ENCODE results near the gene CLHC1. TPM values are rescaled to one million over a fixed set of nuclear protein-coding genes. Genes with fewer than 3 reads are reported as not detected.

The CLHC1 gene
- total and polyA plus RNA-seq, 4 donors, result 0.45 to 4.9 (median 2.6) TPM

- WGBS, result 82% methylated on average over 5 of the region's 5 CpGs
- H3K27me3 ChIP-seq (ENCODE audit: control insufficient read depth in 4 of 4, insufficient read depth in 4 of 4, low read length in 3 of 4), result no peaks in the 10 kb centered on the region
- no peaks in the 10 kb centered on the region for H3K9me3 ChIP-seq (ENCODE audit: control insufficient read depth in 4 of 4, low read length in 3 of 4)
- H3K36me3 ChIP-seq (ENCODE audit: control insufficient read depth in 4 of 4, insufficient read depth in 3 of 4, low read depth in 1 of 4, low read length in 3 of 4), result peaks cover 5 to 56% (median 33%) of the 10 kb centered on the region in 4 donors
- no peak for TF ChIP-seq HNF4G (IDR thresholded peaks at IDR 0.05)
- TF ChIP-seq GABPA (IDR thresholded peaks at IDR 0.05 in 1 of 2, conservative IDR thresholded peaks at IDR 0.05 in 1 of 2), result no peak
- TF ChIP-seq HNF4A (conservative IDR thresholded peaks at IDR 0.05), result no peak
- TF ChIP-seq, protein P1, sequence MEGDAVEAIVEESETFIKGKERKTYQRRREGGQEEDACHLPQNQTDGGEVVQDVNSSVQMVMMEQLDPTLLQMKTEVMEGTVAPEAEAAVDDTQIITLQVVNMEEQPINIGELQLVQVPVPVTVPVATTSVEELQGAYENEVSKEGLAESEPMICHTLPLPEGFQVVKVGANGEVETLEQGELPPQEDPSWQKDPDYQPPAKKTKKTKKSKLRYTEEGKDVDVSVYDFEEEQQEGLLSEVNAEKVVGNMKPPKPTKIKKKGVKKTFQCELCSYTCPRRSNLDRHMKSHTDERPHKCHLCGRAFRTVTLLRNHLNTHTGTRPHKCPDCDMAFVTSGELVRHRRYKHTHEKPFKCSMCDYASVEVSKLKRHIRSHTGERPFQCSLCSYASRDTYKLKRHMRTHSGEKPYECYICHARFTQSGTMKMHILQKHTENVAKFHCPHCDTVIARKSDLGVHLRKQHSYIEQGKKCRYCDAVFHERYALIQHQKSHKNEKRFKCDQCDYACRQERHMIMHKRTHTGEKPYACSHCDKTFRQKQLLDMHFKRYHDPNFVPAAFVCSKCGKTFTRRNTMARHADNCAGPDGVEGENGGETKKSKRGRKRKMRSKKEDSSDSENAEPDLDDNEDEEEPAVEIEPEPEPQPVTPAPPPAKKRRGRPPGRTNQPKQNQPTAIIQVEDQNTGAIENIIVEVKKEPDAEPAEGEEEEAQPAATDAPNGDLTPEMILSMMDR (IDR thresholded peaks at IDR 0.05; ENCODE audit: low read depth, low read length, missing input control), result no peak
- TF ChIP-seq FOXA2 (IDR thresholded peaks at IDR 0.05), result no peak
- TF ChIP-seq, protein P2, sequence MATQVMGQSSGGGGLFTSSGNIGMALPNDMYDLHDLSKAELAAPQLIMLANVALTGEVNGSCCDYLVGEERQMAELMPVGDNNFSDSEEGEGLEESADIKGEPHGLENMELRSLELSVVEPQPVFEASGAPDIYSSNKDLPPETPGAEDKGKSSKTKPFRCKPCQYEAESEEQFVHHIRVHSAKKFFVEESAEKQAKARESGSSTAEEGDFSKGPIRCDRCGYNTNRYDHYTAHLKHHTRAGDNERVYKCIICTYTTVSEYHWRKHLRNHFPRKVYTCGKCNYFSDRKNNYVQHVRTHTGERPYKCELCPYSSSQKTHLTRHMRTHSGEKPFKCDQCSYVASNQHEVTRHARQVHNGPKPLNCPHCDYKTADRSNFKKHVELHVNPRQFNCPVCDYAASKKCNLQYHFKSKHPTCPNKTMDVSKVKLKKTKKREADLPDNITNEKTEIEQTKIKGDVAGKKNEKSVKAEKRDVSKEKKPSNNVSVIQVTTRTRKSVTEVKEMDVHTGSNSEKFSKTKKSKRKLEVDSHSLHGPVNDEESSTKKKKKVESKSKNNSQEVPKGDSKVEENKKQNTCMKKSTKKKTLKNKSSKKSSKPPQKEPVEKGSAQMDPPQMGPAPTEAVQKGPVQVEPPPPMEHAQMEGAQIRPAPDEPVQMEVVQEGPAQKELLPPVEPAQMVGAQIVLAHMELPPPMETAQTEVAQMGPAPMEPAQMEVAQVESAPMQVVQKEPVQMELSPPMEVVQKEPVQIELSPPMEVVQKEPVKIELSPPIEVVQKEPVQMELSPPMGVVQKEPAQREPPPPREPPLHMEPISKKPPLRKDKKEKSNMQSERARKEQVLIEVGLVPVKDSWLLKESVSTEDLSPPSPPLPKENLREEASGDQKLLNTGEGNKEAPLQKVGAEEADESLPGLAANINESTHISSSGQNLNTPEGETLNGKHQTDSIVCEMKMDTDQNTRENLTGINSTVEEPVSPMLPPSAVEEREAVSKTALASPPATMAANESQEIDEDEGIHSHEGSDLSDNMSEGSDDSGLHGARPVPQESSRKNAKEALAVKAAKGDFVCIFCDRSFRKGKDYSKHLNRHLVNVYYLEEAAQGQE (IDR thresholded peaks at IDR 0.05), result no peak
- no peak for DNase-seq (ENCODE audit: low spot score)
- H3K4me1 ChIP-seq (ENCODE audit: control insufficient read depth in 4 of 4, insufficient read depth in 4 of 4, low read length in 3 of 4), result no peaks in the 10 kb centered on the region
- no peak overlapping the region for H3K9ac ChIP-seq (ENCODE audit: low read depth in 1 of 2, low read length in 2 of 2)
- H3K4me3 ChIP-seq (ENCODE audit: low read depth in 1 of 3, low read length in 3 of 3), result no peak overlapping the region
- no peak overlapping the region for H3K27ac ChIP-seq (ENCODE audit: low read depth in 1 of 2, low read length in 2 of 2)
Measured at GRCh38 chr2:55245411-55245810, 13.3 kb upstream of the CLHC1 start.

DNA sequence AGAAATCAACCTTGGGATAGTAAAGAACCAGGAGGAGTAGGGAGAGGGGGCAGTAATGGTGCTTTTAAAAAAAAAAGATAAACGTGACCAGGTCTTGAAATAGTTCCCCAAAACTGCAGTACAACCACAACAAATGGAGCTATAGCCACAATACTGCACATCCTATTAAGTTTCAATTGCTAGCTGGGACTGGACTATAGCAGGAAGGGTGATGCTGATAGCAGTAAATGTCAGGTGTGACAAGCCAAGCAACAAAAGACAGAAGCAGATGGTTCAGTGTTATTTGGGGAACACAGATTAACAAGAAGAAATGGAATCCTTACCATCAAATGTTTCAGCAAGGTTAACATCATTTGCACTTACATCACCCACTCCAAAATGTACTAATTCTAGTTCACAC lies 10.5 kb upstream of the CLHC1 start:
- Histone ChIP-seq H3K36me3 (ENCODE audit: control insufficient read depth in 4 of 4, insufficient read depth in 3 of 4, low read depth in 1 of 4, low read length in 3 of 4) (peaks cover 4 to 48% (median 27%) of the 10 kb centered on the region in 4 donors), H3K4me3 (ENCODE audit: low read depth in 1 of 3, low read length in 3 of 3) (no peak overlapping the region), H3K27ac (ENCODE audit: low read depth in 1 of 2, low read length in 2 of 2) (no peak overlapping the region)

More for the DNA sequence above, 10.5 kb upstream of the CLHC1 start:
- no peaks in the 10 kb centered on the region for H3K4me1 ChIP-seq (ENCODE audit: control insufficient read depth in 4 of 4, insufficient read depth in 4 of 4, low read length in 3 of 4)
- no peaks in the 10 kb centered on the region for H3K9me3 ChIP-seq (ENCODE audit: control insufficient read depth in 4 of 4, low read length in 3 of 4)
- H3K27me3 ChIP-seq (ENCODE audit: control insufficient read depth in 4 of 4, insufficient read depth in 4 of 4, low read length in 3 of 4), result no peaks in the 10 kb centered on the region
- no peak overlapping the region for H3K9ac ChIP-seq (ENCODE audit: low read depth in 1 of 2, low read length in 2 of 2)
- WGBS, result 77% methylated on average over 1 of the region's 1 CpG
- TF ChIP-seq, protein P3, sequence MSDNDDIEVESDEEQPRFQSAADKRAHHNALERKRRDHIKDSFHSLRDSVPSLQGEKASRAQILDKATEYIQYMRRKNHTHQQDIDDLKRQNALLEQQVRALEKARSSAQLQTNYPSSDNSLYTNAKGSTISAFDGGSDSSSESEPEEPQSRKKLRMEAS (IDR thresholded peaks at IDR 0.05), result no peak
- no peak for TF ChIP-seq NR2F2 (IDR thresholded peaks at IDR 0.05)
- TF ChIP-seq JUND (IDR thresholded peaks at IDR 0.05), result no peak
- TF ChIP-seq TAF1 (conservative IDR thresholded peaks at IDR 0.05), result no peak
- TF ChIP-seq EGR1 (IDR thresholded peaks at IDR 0.05; ENCODE audit: low read depth in 2 of 2), result no peak
- no peak for TF ChIP-seq FOXA1 (IDR thresholded peaks at IDR 0.05)
- TF ChIP-seq HNF4A (conservative IDR thresholded peaks at IDR 0.05), result no peak
- no peak for TF ChIP-seq FOXA2 (IDR thresholded peaks at IDR 0.05)
- TF ChIP-seq RXRA (IDR thresholded peaks at IDR 0.05), result no peak
- TF ChIP-seq SP1 (IDR thresholded peaks at IDR 0.05), result no peak
- TF ChIP-seq, protein P4, sequence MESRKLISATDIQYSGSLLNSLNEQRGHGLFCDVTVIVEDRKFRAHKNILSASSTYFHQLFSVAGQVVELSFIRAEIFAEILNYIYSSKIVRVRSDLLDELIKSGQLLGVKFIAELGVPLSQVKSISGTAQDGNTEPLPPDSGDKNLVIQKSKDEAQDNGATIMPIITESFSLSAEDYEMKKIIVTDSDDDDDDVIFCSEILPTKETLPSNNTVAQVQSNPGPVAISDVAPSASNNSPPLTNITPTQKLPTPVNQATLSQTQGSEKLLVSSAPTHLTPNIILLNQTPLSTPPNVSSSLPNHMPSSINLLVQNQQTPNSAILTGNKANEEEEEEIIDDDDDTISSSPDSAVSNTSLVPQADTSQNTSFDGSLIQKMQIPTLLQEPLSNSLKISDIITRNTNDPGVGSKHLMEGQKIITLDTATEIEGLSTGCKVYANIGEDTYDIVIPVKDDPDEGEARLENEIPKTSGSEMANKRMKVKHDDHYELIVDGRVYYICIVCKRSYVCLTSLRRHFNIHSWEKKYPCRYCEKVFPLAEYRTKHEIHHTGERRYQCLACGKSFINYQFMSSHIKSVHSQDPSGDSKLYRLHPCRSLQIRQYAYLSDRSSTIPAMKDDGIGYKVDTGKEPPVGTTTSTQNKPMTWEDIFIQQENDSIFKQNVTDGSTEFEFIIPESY (IDR thresholded peaks at IDR 0.05), result no peak
- no peak for TF ChIP-seq RAD21 (IDR thresholded peaks at IDR 0.05)
- TF ChIP-seq, protein P1 (IDR thresholded peaks at IDR 0.05; ENCODE audit: low read depth, low read length, missing input control), result no peak
- TF ChIP-seq GABPA (IDR thresholded peaks at IDR 0.05 in 1 of 2, conservative IDR thresholded peaks at IDR 0.05 in 1 of 2), result no peak
- TF ChIP-seq, protein P2 (IDR thresholded peaks at IDR 0.05), result no peak
- no peak for TF ChIP-seq YY1 (IDR thresholded peaks at IDR 0.05)
- no peak for TF ChIP-seq ATF3 (IDR thresholded peaks at IDR 0.05)
- DNase-seq (ENCODE audit: low spot score), result no peak
